ENCODE measurements around the gene EIF3C.
"Not testable (repeated sequence)": the region's sequence is repeated elsewhere in the genome, so short reads cannot be mapped to it uniquely, and the experiment has no call there.

Gene EIF3C

GRCh38 chr16:28711220-28712083 is at the start of gene EIF3C:
Gene EIF3C, plus strand, starts transcription at chr16:28711464. Its CDS starts 223 bp downstream, at chr16:28711687.
- DNase-seq, result not testable (repeated sequence)

- not testable (repeated sequence) for DNase-seq
These were observed 45.0 kb upstream of the EIF3C start for GRCh38 chr16:28666264-28666663.

GRCh38 chr16:28667480-28667879 is 43.8 kb upstream of the EIF3C start:
- DNase-seq, result not testable (repeated sequence)

- not testable (repeated sequence) for DNase-seq
These were observed 43.1 kb upstream of the EIF3C start for GRCh38 chr16:28668199-28668598.

- not testable (repeated sequence) for DNase-seq
These were observed 22.8 kb upstream of the EIF3C start for GRCh38 chr16:28688327-28688952.

- DNase-seq, result not testable (repeated sequence)
These were observed 21.8 kb upstream of the EIF3C start for GRCh38 chr16:28689425-28689824.

GRCh38 chr16:28691722-28692121 is 19.5 kb upstream of the EIF3C start:
- not testable (repeated sequence) for DNase-seq

GRCh38 chr16:28693257-28693950 is 17.9 kb upstream of the EIF3C start:
- DNase-seq, result not testable (repeated sequence)

- DNase-seq, result not testable (repeated sequence)
These were observed 11.5 kb upstream of the EIF3C start for GRCh38 chr16:28699792-28700191.

- not testable (repeated sequence) for DNase-seq
These were observed 10.9 kb upstream of the EIF3C start for GRCh38 chr16:28700349-28700748.

GRCh38 chr16:28701384-28701783 is 9.9 kb upstream of the EIF3C start:
- not testable (repeated sequence) for DNase-seq

- DNase-seq, result not testable (repeated sequence)
These were observed 7.0 kb upstream of the EIF3C start for GRCh38 chr16:28704246-28704645.

GRCh38 chr16:28722852-28723650 is 11.8 kb downstream of the EIF3C start:
- not testable (repeated sequence) for DNase-seq

GRCh38 chr16:28731253-28731652 is 20.0 kb downstream of the EIF3C start:
- DNase-seq, result not testable (repeated sequence)

- DNase-seq, result not testable (repeated sequence)
These were observed 21.3 kb downstream of the EIF3C start for GRCh38 chr16:28732455-28733124.

- not testable (repeated sequence) for DNase-seq
These were observed 28.5 kb downstream of the EIF3C start for GRCh38 chr16:28739787-28740186.

- not testable (repeated sequence) for DNase-seq
These were observed 29.4 kb downstream of the EIF3C start for GRCh38 chr16:28740631-28741030.

GRCh38 chr16:28741295-28741694 is 30.0 kb downstream of the EIF3C start:
- DNase-seq, result not testable (repeated sequence)

- DNase-seq, result not testable (repeated sequence)
These were observed 35.5 kb downstream of the EIF3C start for GRCh38 chr16:28746618-28747350.

GRCh38 chr16:28749997-28750465 is 38.8 kb downstream of the EIF3C start:
- not testable (repeated sequence) for DNase-seq

Data from DMS79 treated with DMSO at 0.1 percent for 48 hours (cell line).